GM21737 (cell line): ENCODE data around the gene PNPT1.
"Not testable (repeated sequence)": the region's sequence is repeated elsewhere in the genome, so short reads cannot be mapped to it uniquely, and the experiment has no call there.

Experiments used
- ATAC-seq: cut with Tn5 transposase; IDR thresholded peaks from one replicate; pipeline ENCODE4 v1.9.1; 2021; ENCODE audit warnings: mild to moderate bottlenecking, moderate library complexity; ENCODE audit not compliant: unreplicated experiment

Gene PNPT1

DNA sequence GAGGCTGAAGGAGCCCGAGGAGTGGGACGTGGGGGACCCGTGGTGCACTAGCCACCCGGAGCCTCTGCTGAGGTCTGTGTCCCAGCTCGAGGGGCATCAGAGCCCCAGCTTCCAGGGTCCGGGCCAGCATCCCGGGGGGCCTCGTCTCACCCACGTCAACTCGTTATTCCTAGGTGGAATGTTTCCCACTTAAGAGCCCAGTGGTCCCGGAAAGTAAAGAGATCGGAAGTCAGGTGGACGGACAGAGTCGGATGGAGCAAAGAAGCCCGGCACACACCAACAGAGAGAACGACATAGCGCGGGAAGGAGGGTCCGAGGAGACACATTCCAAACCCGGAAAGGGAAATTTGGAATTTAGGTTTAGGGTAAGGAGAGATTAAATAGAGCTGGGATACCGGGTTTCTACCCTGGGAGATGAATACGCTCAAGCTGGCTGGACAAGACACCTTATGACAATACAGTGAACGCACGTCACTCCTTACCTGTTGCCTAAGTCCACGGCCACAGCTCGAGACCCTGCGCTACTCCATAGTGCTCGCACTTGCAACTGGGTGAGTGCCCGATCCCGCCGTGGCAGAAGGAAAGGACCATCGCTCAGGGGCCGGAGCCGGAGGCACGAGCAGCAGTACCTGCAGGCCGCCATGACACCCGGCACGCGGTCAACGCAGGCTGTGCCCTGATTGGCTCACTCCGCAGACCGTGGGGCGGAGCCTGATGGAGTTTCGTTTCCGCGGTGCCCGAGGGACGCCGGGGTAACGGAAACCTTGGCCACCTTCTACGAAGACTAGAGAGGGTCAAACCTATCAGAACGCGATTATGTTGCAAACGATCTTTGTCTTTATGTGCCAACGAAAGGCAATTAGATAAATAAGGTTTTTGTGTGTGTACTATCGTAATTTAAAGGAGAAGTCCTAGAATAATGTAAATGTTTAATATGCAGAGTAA is at the start of gene PNPT1:
Gene PNPT1 (minus strand): TSS at position 664 of the 945 bp plus-strand sequence. CDS start 21 bp downstream, at position 643.
- peak; percentile 100 for ATAC-seq

DNA sequence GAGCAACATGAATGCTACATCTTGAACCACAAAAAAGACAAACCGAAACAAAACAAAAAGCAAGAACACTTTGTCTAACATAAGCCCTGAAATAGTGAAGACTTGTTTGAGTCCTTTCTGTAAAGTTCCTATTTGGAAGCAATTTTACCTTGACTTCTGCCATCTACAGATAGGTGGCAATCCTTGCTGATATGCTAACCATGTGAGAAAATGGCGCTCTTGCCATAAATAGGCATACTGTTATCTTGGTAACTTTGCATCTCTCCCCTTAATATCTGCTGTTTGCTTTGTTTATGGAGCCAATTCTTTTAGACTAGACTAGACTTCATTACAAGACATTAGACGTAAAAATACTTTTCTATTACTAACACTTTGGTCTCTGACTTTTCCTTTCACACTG is 49.4 kb upstream of the PNPT1 start:
- no peak for ATAC-seq

DNA sequence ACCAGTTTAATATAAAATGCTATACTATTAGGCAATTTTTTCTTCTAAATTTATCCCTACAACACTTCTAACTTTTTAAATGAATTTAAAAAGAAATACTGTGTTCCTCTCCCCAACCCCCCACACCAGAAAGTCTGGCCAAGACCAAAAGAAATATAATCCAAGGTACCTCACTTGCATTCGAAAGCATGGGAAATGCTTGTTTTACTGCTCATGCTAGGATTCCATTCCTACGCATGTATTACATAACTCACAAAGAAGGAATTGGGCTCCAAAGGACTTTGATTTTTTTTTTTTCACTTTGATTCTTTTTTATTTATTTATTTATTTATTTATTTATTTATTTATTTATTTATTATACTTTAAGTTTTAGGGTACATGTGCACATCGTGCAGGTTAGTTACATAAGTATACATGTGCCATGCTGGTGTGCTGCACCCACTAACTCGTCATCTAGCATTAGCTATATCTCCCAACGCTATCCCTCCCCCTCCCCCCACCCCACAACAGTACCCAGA is 42.4 kb upstream of the PNPT1 start:
- ATAC-seq: not testable (repeated sequence)

DNA sequence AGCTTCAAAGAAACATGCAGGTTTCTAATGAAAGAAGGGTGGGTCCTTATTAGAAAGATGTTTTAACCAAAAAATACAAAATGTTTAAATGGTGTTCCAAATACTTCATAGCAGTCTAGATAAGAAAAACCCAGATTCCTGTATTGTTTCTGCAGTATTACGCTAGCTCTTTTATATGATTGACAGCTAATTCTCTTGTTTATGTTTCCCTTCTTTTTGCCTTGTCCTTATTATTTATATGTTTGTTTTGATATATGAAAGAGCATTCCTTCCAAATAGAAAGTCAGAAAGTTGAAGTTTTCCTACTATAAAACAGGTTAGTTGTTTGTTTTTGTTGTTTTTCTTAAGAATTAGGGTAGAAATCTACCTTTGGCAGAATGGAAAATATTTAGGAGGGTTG is 41.1 kb upstream of the PNPT1 start:
- no peak for ATAC-seq

DNA sequence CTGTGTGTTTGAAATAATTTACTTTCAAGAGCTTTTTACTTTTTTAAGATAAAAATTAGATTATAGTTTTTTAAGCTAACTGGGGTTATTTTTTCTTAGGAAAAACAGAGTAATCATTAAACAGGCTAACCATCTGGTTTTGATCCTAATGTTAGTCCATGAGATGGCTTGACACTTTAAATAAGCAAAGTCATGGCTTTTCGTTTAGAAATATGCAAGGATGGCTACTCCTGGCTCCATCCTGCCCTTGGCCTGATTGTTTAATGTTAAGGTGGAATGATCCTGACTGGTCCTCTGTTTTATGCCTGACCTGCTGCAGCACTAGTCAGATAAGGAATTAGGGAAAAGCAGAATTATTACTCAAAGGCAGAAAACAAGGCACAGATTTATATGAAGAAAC is 39.7 kb upstream of the PNPT1 start:
- no peak for ATAC-seq

DNA sequence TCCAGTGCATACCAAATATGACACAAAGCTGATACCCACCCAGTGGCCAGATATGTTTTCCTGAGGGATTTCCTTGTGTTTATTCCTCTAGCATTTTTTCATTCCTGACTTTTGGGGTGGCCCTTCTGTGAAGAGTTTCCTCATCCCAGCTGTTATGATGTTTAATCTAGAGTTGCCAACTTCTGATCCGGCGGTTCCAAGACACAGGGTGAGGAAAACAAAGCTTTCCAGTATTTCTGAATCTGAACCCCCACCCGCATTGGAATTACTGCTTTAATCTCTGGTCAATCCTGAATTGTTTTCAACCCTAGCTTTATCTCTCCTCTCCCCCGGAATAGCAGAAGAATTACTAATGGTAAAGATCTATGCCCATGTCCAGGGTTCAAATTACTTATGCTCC is 39.2 kb upstream of the PNPT1 start:
- ATAC-seq: no peak

DNA sequence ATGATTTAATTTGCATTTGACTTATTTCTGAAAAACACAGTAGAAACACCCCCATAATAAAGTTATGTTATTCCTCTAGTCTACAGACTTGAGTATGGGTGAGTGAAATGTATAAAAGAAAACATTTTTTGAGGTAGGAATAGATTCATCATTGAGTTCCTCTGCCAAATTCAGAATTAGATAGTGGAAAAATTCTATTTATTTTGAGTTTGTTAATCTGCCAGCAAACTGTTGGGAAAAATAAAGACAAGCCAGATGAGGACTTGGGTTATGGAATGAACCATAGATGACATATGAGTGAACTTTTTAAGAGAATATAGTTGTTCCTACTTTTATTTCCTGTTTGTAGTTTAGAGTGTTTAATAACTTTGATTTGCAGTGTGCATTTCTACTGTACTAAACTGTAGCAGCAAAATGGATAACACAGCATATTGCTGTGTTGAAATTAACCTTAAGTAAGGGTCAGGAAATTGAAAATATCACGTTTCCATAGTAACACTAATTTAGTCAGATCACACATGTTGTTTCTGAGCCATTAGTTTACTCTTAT is 35.6 kb upstream of the PNPT1 start:
- ATAC-seq: no peak

DNA sequence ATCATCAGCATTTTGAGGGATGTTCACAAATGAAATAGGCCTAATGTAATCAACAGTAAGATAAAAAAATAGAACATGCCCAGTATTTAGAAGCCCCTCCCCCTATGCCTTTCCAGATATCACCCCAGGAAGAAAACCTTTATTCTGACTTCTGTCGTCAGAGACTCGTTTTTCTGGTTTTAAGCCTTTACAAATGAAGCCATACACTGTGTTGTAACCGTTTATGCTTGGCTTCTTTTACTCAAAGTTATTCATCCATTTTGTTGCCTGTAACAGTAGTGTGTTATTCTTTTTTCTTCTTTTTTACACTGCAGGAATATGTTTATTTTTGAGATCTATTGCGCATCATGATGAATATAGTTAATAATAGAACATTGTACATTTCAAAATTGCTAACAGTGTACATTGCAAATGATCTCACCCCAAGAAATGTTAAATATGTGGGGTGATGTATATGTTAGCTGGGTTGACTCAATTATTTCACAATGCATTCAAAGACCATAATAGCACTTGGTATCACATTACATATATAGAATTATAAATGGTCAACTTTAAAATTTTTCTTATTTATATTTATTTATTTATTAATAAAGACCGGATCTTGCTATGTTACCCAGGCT is 28.1 kb upstream of the PNPT1 start:
- ATAC-seq: no peak

DNA sequence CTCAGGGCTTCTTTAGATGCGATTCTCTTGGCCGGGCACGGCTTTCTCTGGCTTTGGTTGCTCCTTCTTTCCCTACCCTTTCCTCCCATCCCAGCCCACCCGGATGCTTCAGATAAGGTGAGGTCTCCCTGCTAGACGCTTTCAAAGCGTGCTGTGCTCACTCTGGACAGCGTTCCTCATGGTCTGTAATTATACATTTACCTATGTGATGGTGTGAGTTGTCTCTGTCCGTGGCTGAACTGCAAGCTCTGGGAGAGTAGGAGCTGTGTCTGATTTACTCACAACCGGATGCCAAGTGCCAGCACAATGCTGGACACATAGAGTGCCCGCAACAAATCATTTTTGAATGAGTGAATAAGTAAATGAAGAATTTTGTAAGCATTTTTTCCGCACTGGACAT is 26.8 kb upstream of the PNPT1 start:
- ATAC-seq: no peak

DNA sequence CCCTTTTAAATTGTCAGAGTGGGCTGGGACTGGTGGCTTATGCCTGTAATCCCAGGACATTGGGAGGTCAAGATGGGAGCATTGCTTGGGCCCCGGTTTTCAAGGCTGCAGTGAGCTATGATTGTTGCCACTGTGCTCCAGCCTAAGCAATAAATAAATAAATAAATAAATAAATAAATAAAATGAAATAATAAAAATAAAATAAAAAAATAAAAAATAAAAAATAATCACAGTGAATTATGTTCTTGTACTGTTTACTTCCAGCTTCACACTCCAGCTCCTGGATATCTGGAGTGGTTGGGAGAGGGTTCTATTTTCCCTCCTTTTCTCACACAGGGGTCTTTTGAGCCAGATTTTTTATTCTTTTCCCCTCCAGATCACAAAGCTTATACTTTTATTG is 26.2 kb upstream of the PNPT1 start:
- ATAC-seq: no peak

DNA sequence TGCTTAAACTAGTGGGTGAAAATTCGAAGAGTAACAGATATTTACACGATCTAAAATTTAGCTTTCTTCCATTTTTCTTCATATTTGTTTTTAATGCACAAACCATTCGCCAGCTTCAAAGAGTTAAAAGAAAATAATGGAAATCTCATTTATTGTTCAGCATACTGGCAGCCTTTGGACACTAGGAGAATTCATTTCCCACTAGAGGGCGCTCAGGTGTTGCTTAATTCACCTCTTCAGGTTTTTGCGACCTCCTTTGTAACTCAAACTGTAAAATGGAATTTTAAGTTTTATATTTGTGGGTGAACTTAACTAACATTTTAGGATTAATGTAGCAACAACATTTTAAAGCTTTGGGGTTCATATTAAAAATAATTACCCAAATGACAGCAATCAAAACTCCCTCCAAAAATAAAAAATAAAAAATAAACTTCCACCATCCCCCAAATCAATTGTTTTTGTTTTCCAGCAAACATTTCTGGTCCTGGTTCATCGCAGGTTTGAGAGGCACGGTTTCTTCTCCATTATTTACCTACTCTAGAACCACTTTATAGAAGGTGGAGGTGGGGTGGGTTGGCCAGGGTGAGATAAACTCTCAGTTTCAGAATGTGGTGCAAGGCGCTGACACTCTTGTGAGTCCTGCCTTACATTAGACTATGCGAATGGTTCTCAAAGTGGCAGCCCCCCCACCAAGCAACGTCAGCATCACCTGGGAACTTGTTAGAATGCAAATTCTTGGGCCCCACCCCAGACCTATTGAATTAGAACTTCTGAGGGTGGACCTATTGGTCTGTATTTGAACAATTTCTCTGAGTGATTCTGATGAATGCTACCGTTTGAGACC is 24.7 kb upstream of the PNPT1 start:
- no peak for ATAC-seq

DNA sequence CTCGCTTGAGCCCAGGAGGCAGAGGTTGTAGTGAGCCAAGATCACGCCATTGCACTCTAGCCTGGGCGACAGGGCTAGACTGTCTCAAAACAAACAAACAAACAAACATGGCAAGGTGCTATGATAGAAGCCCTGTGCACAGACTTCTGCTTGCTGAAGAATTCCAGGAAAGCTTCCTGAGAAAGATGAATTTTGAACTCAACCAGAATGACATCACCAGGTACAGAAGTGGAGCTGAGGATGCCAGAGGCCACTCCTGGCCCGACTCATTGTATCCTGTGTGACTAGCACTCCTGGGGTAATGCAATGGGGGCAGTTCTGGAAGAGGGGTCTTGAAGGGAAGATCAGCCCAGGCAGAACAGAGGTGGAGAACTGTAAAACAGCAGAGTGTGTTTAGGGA is 22.0 kb upstream of the PNPT1 start:
- ATAC-seq: no peak

DNA sequence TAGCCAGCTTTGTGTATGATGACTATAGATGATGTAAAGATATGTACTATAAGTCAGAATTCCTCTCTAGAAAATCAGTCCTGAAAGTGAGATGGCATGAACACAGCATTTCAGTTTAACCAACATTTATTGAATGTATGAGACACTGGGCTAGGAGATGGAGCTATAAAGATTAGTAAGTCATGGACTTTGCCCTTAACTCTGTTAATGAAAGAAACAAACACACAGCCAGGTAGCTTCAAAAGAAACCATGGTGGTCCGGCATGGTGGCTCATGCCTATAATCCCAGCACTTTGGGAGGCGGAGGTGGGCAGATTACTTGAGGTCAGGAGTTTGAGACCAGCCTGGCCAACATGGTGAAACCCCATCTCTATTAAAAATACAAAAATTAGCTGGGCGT is 21.5 kb upstream of the PNPT1 start:
- ATAC-seq: not testable (repeated sequence)

DNA sequence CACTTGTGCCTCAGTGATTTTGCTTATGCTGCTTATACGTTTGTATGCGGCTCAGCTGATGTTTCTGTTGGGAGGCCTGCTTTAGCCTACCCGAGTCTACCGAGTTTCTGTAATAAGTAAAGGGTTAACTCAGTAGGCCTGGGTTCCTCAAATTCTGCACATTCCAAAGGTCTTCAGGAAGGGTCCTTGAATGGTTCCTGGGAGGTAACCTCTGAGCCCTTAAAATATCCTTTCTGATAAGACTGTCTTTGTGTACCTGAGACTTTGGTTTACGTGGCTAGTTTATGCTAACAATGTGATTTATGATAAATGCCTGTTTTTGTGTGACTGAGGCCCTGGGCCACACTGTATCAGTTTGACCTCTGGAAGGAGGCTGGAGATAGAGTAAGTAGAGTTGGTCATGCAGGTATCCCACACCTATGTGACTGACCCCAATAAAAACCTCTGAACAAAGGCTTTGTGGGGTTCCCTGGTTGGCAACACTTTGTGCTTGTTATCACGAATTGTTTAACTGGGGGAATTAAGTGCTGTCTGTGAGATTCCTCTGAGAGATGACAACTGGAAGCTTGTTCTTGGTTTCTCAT is 18.9 kb upstream of the PNPT1 start:
- no peak for ATAC-seq

DNA sequence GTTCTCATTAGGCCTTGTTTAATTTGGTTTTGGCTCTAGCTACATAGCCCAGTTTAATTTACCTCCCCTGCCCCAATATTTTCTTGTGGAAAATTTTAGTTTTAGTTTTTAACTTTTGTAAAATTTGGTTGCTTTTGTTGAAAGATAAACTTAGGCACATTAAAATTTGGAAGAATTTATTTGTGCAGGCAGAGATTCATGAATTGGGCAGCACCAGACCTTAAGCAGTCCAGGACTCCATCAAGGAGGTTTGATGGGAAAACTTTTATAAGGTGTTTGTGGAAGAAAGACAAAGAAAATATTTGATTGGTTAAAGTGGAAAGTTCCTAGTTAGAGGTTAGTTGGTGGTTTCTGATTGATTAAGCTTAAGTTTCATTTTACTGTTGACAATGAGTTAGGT is 16.4 kb upstream of the PNPT1 start:
- no peak for ATAC-seq

DNA sequence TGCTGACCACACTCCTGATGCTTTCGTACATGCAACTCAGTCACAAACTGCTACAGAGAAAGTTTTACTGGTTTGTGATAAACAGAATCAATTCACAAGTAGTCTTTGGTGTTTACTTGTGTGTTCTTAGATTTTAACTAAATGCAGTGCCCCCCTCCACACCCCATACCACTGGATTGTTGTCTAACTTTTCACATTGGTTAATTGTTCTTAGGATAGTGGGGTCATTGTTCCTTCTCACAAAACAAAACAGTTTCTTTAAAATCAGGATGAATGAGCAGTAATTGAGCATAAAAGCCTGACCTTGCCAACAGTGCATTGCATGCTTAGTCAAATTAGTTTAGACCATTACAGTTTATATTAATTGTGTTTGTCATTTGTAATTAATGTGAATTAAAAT is 14.1 kb upstream of the PNPT1 start:
- no peak for ATAC-seq

DNA sequence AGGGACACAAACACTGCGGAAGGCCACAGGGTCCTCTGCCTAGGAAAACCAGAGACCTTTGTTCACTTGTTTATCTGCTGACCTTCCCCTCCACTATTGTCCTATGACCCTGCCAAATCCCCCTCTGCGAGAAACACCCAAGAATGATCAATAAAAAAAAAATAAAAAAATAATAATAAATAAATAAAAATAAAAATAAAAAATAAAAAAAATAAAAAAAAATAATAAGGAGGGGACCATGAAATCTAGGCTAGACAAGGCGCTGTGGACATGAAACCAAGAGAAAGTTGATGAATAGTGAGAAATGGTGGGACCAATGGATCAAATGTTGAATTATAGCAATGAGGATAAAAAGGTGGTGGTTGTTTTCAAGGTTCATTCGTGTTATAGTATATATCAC is 12.6 kb upstream of the PNPT1 start:
- not testable (repeated sequence) for ATAC-seq

DNA sequence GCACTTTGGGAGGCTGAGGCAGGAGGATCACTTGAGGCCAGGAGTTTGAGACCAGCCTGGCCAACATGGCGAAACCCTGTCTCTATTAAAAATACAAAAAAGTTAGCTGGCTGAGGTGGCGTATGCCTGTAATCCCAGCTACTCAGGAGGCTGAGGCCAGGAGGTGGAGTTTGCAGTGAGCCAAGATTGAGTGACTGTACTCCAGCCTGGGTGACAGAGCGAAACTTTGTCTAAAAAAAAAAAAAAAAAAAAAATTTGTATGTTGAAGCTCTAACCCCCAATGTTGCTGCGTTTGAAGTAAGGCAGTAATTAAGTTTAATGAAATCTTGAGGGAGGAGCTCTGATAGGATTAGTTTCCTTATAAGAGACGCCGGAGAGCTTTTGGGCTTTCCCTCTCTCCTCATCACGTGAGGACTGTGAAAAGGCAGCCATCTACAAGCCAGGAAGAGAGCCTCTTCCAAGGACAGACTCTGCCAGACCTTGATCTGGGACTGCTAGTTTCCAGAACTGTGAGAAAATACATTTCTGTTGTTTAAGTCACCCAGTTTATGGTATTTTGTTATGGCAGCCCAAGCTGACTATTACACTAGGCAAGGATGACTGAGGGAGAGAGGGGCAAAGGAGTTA is 11.5 kb upstream of the PNPT1 start:
- ATAC-seq: no peak

DNA sequence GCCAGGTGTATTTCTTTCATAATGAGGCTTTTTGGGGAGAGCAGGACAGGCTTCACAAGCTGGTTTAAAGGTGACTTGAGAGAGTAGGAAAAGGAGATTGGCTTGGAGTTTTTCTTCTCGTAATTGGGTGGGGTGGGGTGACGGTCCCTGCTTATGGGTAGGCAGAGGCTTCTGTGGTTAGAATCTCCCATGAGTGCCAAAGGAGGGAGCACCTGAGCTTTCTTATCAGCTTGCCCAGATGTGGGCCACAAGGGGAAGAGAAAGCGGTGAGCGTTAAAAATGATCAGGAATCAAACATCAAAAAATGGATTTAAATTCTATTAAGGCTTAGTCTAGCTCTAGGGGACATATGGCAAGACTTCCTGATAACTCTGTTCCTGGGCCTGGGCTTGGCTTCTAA is 9.7 kb upstream of the PNPT1 start:
- ATAC-seq: no peak

DNA sequence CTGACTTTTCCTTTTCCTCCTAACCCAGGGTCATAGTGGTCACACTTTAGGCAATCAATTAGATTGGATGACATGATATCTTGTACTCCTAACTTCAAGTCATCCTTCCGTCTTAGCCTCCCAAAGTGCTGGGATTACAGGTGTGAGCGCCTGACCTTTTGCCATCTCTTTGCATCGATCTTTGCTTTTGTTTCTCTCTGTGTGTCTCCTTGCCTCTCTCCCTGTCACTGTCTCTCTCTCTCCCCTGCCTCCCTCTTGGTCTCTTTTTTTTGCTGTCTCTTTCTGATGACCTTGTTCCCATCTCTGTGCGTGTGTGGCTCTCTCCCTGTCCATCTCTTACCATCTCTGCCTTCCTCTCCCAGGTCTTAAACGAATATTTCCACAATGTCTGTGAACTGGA is 904 bp downstream of the PNPT1 start:
- peak; percentile 3 for ATAC-seq
